Progenitor cell of endocrine pancreas (in vitro differentiated cells): ENCODE measurements around the gene TVP23C. TPM values are rescaled to one million over a fixed set of nuclear protein-coding genes. Genes with fewer than 3 reads are reported as not detected.

Experiments used
- DNase-seq: peaks from one replicate; pipeline ENCODE4 v3.0.0; 2021; ENCODE audit warnings: low spot score; ENCODE audit not compliant: unreplicated experiment
- H3K27ac Mint-ChIP-seq: 2 replicates; pipeline ENCODE4 v1.8.0; 2021; ENCODE audit warnings: mild to moderate bottlenecking, moderate library complexity, mixed read lengths
- H3K27me3 Mint-ChIP-seq: 2 replicates; pipeline ENCODE4 v1.8.0; 2021; ENCODE audit warnings: mixed read lengths
- H3K36me3 Mint-ChIP-seq: 2 replicates; pipeline ENCODE4 v1.8.0; 2022; ENCODE audit warnings: mixed read lengths; ENCODE audit not compliant: insufficient read depth
- H3K4me1 Mint-ChIP-seq: 2 replicates; pipeline ENCODE4 v1.8.0; 2021; ENCODE audit warnings: low read depth, mixed read lengths
- H3K4me3 Mint-ChIP-seq: 2 replicates; pipeline ENCODE4 v1.8.0; 2021; ENCODE audit warnings: low read depth, mild to moderate bottlenecking, moderate library complexity, mixed read lengths
- H3K9me3 Mint-ChIP-seq: 2 replicates; pipeline ENCODE4 v1.8.0; 2021; ENCODE audit warnings: low read depth, mixed read lengths
- CTCF ChIP-seq: fragments of 200-600 bp; sonication (generic); IDR thresholded peaks from one replicate; pipeline ENCODE4 v1.5.0; 2021; ENCODE audit warnings: antibody characterized with exemption, mild to moderate bottlenecking; ENCODE audit not compliant: unreplicated experiment
- total RNA-seq: library from RNA; stranded (reverse); gene quantifications from 2 replicates; pipeline ENCODE4 v1.2.1, GENCODE V29; 2021

TVP23C gene
- total RNA-seq, 1 donor from 2014 or later, result 41.7 TPM

GRCh38 chr17:15475631-15476354 is 87.5 kb downstream of the TVP23C start:
- Mint-ChIP-seq H3K27me3 (no peaks in the 10 kb centered on the region), H3K36me3 (peaks cover 19% of the 10 kb centered on the region), H3K4me1 (peaks cover 3% of the 10 kb centered on the region), H3K4me3 (no peak overlapping the region), H3K27ac (no peak overlapping the region), H3K9me3 (no peaks in the 10 kb centered on the region)
- DNase-seq, result no peak
- no peak for TF ChIP-seq CTCF

GRCh38 chr17:15472891-15473290 is 90.4 kb downstream of the TVP23C start:
- H3K36me3 Mint-ChIP-seq, result peaks cover 14% of the 10 kb centered on the region
- no peak overlapping the region for H3K27ac Mint-ChIP-seq
- H3K4me3 Mint-ChIP-seq, result no peak overlapping the region
- no peaks in the 10 kb centered on the region for H3K9me3 Mint-ChIP-seq
- H3K4me1 Mint-ChIP-seq, result peaks cover 6% of the 10 kb centered on the region
- DNase-seq, result no peak
- H3K27me3 Mint-ChIP-seq, result no peaks in the 10 kb centered on the region
- no peak for TF ChIP-seq CTCF

GRCh38 chr17:15470536-15470935 is 92.7 kb downstream of the TVP23C start:
- H3K36me3 Mint-ChIP-seq, result peaks cover 12% of the 10 kb centered on the region
- DNase-seq, result no peak
- H3K27me3 Mint-ChIP-seq, result no peaks in the 10 kb centered on the region
- H3K4me3 Mint-ChIP-seq, result no peak overlapping the region
- no peak for TF ChIP-seq CTCF
- peaks cover 6% of the 10 kb centered on the region for H3K4me1 Mint-ChIP-seq
- H3K9me3 Mint-ChIP-seq, result no peaks in the 10 kb centered on the region
- H3K27ac Mint-ChIP-seq, result no peak overlapping the region

GRCh38 chr17:15469260-15469659 is 94.0 kb downstream of the TVP23C start:
- Mint-ChIP-seq H3K9me3 (no peaks in the 10 kb centered on the region), H3K27me3 (no peaks in the 10 kb centered on the region), H3K36me3 (peaks cover 6% of the 10 kb centered on the region), H3K4me1 (peaks cover 6% of the 10 kb centered on the region), H3K27ac (no peak overlapping the region), H3K4me3 (no peak overlapping the region)
- no peak for TF ChIP-seq CTCF
- DNase-seq, result no peak

GRCh38 chr17:15468126-15468525 is 95.2 kb downstream of the TVP23C start:
- Mint-ChIP-seq H3K36me3 (peaks cover 4% of the 10 kb centered on the region), H3K4me1 (peaks cover 7% of the 10 kb centered on the region), H3K9me3 (no peaks in the 10 kb centered on the region), H3K27me3 (no peaks in the 10 kb centered on the region), H3K27ac (peak overlapping the region; percentile 23), H3K4me3 (no peak overlapping the region)
- TF ChIP-seq CTCF, result no peak
- no peak for DNase-seq
